HepG2 (cell line): Measurements from ENCODE around the gene NYAP1. TPM values are rescaled to one million over a fixed set of nuclear protein-coding genes. Genes with fewer than 3 reads are reported as not detected.

Source experiments
- GATAD1 ChIP-seq: IDR thresholded peaks from 2 replicates; pipeline ENCODE4 v1.6.1; 2016; ENCODE audit warnings: missing genetic modification reagents, missing compliant biosample characterization
- HMG20A ChIP-seq: IDR thresholded peaks from 2 replicates; pipeline ENCODE4 v1.6.1; 2016; ENCODE audit warnings: borderline replicate concordance
- HMG20B ChIP-seq: conservative IDR thresholded peaks from 2 replicates; pipeline ENCODE4 v1.6.1; 2016; ENCODE audit warnings: missing genetic modification reagents, missing compliant biosample characterization
- HNRNPUL1 ChIP-seq: fragments of 200-400 bp; formaldehyde crosslinking; IDR thresholded peaks from 2 replicates; pipeline ENCODE4 v1.6.1; 2017; ENCODE audit warnings: low read depth, mild to moderate bottlenecking, low read length, moderate library complexity
- MAZ ChIP-seq, 2 experiments: sonication (generic) in 1 of 2; formaldehyde crosslinking in 1 of 2; IDR thresholded peaks; 2 replicates each; pipeline versions ENCODE4 v1.5.0 to v1.6.1; 2012 to 2020; ENCODE audit warnings: low read depth in 2 of 2, mild to moderate bottlenecking in 2 of 2, borderline replicate concordance in 1 of 2, improper control_type of control experiment in 1 of 2, low read length in 1 of 2, missing genetic modification reagents in 1 of 2, moderate library complexity in 1 of 2
- MYC ChIP-seq: sonication (generic); formaldehyde crosslinking; IDR thresholded peaks from 2 replicates; pipeline ENCODE4 v1.9.0; 2021; ENCODE audit warnings: missing genetic modification reagents, borderline replicate concordance
- MZF1 ChIP-seq: sonication (generic); formaldehyde crosslinking; IDR thresholded peaks from 2 replicates; pipeline ENCODE4 v1.8.1; 2023; ENCODE audit warnings: mild to moderate bottlenecking, missing genetic modification reagents, borderline replicate concordance
- SAP130 ChIP-seq: IDR thresholded peaks from 2 replicates; pipeline ENCODE4 v1.6.1; 2016; ENCODE audit warnings: low read depth
- SATB2 ChIP-seq: sonication (generic); formaldehyde crosslinking; IDR thresholded peaks from 2 replicates; pipeline ENCODE4 v1.5.0; 2020; ENCODE audit warnings: missing genetic modification reagents
- ZBTB1 ChIP-seq: sonication (generic); formaldehyde crosslinking; IDR thresholded peaks from 2 replicates; pipeline ENCODE4 v1.4.0; 2020; ENCODE audit warnings: missing genetic modification reagents, borderline replicate concordance
- ZNF225 ChIP-seq: sonication (generic); formaldehyde crosslinking; IDR thresholded peaks from 2 replicates; pipeline ENCODE4 v1.4.0; 2020; ENCODE audit warnings: mild to moderate bottlenecking, missing genetic modification reagents
- ZNF232 ChIP-seq: sonication (generic); formaldehyde crosslinking; IDR thresholded peaks from 2 replicates; pipeline ENCODE4 v1.4.0; 2020; ENCODE audit warnings: missing genetic modification reagents, borderline replicate concordance
- ZNF501 ChIP-seq: sonication (generic); formaldehyde crosslinking; IDR thresholded peaks from 2 replicates; pipeline ENCODE4 v1.5.1; 2020; ENCODE audit warnings: mild to moderate bottlenecking, moderate library complexity, missing genetic modification reagents
- ZNF678 ChIP-seq: sonication (generic); formaldehyde crosslinking; IDR thresholded peaks from 2 replicates; pipeline ENCODE4 v1.4.0; 2020; ENCODE audit warnings: mild to moderate bottlenecking, missing genetic modification reagents
- ZNF792 ChIP-seq: IDR thresholded peaks from 2 replicates; pipeline ENCODE4 v1.6.1; 2016
- polyA plus RNA-seq, 8 experiments: library from polyadenylated mRNA; depleted of rRNA in 3 of 8; stranded (reverse) in 7 of 8; unstranded in 1 of 8; fragments of >200 nt; fragmentation: Illumina TruSeq in 4 of 8; extraction: Trizol in 4 of 8; gene quantifications; 2 replicates each; pipeline versions ENCODE4 v1.2.1 to v1.2.3, GENCODE V29; 2011 to 2016; ENCODE audit warnings: low read depth in 4 of 8, missing spikeins in 1 of 8, mixed read lengths in 1 of 8; ENCODE audit not compliant: insufficient read depth in 1 of 8
- total RNA-seq, 5 experiments: library from RNA; depleted of rRNA; stranded (reverse); fragments of >200 nt; fragmentation: Illumina TruSeq; extraction: Trizol; gene quantifications; 2 replicates each; pipeline ENCODE4 v1.2.3, GENCODE V29; 2016; ENCODE audit warnings: low read depth in 1 of 5
- TF ChIP-seq, protein P1 (sequence below), 2 experiments: sonication (generic) in 1 of 2; formaldehyde crosslinking in 1 of 2; IDR thresholded peaks; 2 replicates each; pipeline versions ENCODE4 v1.4.0 to v1.6.1; 2016 to 2020; ENCODE audit warnings: borderline replicate concordance in 1 of 2, low read depth in 1 of 2, mild to moderate bottlenecking in 1 of 2, missing genetic modification reagents in 1 of 2
- TF ChIP-seq, protein P2 (sequence below): sonication (generic); formaldehyde crosslinking; IDR thresholded peaks from 2 replicates; pipeline ENCODE4 v1.5.0; 2020; ENCODE audit warnings: mild to moderate bottlenecking, missing genetic modification reagents
- TF ChIP-seq, protein P3 (sequence below): IDR thresholded peaks from 2 replicates; pipeline ENCODE4 v1.6.1; 2018; ENCODE audit warnings: missing genetic modification reagents, mild to moderate bottlenecking, missing compliant biosample characterization
- TF ChIP-seq, protein P4 (sequence below): IDR thresholded peaks from 2 replicates; pipeline ENCODE4 v1.6.1; 2016; ENCODE audit warnings: low read depth, control low read depth

NYAP1 gene
- total and polyA plus RNA-seq, 2 of the 13 experiments (the other 11 are each of a cell fraction or from before 2014, with no cell fraction given): 0.15 to 0.46 TPM

DNA sequence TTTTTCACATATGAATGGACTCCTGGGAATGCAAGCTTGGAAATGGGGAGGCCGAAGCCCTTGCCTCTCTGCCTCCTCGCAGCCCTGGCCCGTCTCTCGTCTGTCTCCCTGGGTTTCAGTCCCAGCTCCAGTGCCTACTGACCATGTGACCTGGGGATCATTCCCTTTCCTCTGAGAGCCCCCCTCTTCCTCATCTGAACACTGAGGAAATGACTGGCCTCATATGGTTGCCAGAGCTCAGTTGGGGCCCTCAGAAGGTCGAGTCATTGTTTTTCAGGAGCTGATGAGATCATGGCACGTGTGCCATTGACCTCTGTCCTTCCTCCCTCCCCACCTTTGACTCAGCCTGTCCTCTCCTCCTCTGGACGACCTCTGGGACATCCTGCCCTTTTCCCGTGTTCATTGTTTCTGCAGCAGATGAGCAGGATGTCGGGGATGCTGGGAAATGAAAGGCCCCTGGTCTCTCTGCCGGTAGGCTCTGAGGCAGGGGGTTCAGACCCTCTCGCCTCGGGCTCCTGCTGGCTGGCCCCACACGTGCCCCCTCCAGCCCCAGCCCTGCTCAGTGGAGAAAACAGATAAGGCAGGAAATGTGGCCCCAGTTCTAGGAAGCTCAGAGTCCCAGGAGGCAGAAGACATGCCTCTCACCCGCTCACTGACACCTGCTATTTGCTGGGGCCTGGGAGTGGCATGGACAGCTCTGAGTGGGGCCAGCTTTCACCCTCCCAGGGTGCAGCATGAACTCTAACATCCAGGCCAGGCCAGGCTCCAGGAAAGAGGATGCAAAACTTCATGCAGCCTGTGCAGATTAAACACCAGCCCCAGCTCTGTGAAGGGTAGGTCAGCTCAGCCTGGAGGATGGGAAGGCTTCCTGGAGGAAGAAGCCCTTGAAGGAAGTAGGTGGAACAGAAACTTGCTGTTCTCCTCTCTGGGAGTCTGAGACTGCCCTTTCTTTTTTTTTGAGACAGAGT is 39.1 kb upstream of the NYAP1 start (continued):
- TF ChIP-seq, protein P1, sequence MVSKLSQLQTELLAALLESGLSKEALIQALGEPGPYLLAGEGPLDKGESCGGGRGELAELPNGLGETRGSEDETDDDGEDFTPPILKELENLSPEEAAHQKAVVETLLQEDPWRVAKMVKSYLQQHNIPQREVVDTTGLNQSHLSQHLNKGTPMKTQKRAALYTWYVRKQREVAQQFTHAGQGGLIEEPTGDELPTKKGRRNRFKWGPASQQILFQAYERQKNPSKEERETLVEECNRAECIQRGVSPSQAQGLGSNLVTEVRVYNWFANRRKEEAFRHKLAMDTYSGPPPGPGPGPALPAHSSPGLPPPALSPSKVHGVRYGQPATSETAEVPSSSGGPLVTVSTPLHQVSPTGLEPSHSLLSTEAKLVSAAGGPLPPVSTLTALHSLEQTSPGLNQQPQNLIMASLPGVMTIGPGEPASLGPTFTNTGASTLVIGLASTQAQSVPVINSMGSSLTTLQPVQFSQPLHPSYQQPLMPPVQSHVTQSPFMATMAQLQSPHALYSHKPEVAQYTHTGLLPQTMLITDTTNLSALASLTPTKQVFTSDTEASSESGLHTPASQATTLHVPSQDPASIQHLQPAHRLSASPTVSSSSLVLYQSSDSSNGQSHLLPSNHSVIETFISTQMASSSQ (IDR thresholded peaks at IDR 0.05; ENCODE audit: low read depth): peak; percentile 30; the same call in 1 of the 2 replicates
- TF ChIP-seq, protein P1 (CRISPR knock-in tag; IDR thresholded peaks at IDR 0.05; ENCODE audit: borderline replicate concordance): peak; percentile 69; the same call in 1 of the 2 replicates
- peak; percentile 83 for TF ChIP-seq ZNF792 (CRISPR knock-in tag)
- 0 out of 2 replicates have a peak, but pooled peaks have one; percentile 53 for TF ChIP-seq HMG20B
- TF ChIP-seq HNRNPUL1: no peak
- TF ChIP-seq SATB2: no peak
- no peak for TF ChIP-seq ZNF232
- TF ChIP-seq MAZ (IDR thresholded peaks at IDR 0.05; ENCODE audit: borderline replicate concordance, low read depth, low read length): peak; percentile 73
- TF ChIP-seq MAZ (CRISPR knock-in tag; IDR thresholded peaks at IDR 0.05; ENCODE audit: low read depth): peak; percentile 85
- TF ChIP-seq, protein P2, sequence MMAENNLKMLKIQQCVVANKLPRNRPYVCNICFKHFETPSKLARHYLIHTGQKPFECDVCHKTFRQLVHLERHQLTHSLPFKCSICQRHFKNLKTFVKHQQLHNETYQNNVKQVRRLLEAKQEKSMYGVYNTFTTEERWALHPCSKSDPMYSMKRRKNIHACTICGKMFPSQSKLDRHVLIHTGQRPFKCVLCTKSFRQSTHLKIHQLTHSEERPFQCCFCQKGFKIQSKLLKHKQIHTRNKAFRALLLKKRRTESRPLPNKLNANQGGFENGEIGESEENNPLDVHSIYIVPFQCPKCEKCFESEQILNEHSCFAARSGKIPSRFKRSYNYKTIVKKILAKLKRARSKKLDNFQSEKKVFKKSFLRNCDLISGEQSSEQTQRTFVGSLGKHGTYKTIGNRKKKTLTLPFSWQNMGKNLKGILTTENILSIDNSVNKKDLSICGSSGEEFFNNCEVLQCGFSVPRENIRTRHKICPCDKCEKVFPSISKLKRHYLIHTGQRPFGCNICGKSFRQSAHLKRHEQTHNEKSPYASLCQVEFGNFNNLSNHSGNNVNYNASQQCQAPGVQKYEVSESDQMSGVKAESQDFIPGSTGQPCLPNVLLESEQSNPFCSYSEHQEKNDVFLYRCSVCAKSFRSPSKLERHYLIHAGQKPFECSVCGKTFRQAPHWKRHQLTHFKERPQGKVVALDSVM (CRISPR knock-in tag): peak; percentile 95
- peak; percentile 31; the same call in 1 of the 2 replicates for TF ChIP-seq ZNF501 (CRISPR knock-in tag)
- TF ChIP-seq ZBTB1: no peak
- TF ChIP-seq MZF1 (CRISPR knock-in tag): no peak
- TF ChIP-seq HMG20A (CRISPR knock-in tag): peak; percentile 50; the same call in 1 of the 2 replicates
- TF ChIP-seq, protein P3, sequence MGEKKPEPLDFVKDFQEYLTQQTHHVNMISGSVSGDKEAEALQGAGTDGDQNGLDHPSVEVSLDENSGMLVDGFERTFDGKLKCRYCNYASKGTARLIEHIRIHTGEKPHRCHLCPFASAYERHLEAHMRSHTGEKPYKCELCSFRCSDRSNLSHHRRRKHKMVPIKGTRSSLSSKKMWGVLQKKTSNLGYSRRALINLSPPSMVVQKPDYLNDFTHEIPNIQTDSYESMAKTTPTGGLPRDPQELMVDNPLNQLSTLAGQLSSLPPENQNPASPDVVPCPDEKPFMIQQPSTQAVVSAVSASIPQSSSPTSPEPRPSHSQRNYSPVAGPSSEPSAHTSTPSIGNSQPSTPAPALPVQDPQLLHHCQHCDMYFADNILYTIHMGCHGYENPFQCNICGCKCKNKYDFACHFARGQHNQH (CRISPR knock-in tag): peak; percentile 88
- peak; percentile 91 for TF ChIP-seq MYC
- TF ChIP-seq ZNF678 (CRISPR knock-in tag): 0 out of 2 replicates have a peak, but pooled peaks have one; percentile 62
- TF ChIP-seq, protein P4, sequence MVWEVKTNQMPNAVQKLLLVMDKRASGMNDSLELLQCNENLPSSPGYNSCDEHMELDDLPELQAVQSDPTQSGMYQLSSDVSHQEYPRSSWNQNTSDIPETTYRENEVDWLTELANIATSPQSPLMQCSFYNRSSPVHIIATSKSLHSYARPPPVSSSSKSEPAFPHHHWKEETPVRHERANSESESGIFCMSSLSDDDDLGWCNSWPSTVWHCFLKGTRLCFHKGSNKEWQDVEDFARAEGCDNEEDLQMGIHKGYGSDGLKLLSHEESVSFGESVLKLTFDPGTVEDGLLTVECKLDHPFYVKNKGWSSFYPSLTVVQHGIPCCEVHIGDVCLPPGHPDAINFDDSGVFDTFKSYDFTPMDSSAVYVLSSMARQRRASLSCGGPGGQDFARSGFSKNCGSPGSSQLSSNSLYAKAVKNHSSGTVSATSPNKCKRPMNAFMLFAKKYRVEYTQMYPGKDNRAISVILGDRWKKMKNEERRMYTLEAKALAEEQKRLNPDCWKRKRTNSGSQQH: peak; percentile 62; the same call in 1 of the 2 replicates
- peak; percentile 58 for TF ChIP-seq GATAD1 (CRISPR knock-in tag)
- TF ChIP-seq ZNF225 (CRISPR knock-in tag): no peak; the same call in 1 of the 2 replicates
- TF ChIP-seq SAP130: peak; percentile 90
